HepG2 (cell line): Measurements from ENCODE around the gene COLEC12.

ENCODE experiments used
- ETV5 ChIP-seq: IDR thresholded peaks from 2 replicates; pipeline ENCODE4 v1.6.1; 2018; ENCODE audit warnings: missing biosample characterization, missing genetic modification reagents, inconsistent platforms, borderline replicate concordance
- GATAD2A ChIP-seq: IDR thresholded peaks from 2 replicates; pipeline ENCODE4 v1.6.1; 2016
- POLR2A ChIP-seq, 2 experiments: IDR thresholded peaks; 2 replicates each; pipeline ENCODE4 v1.6.1; 2011; ENCODE audit warnings: low read depth in 2 of 2, low read length in 2 of 2, mild to moderate bottlenecking in 1 of 2, moderate library complexity in 1 of 2; ENCODE audit not compliant: insufficient read depth in 1 of 2
- SMAD1 ChIP-seq: sonication (generic); formaldehyde crosslinking; IDR thresholded peaks from 2 replicates; pipeline ENCODE4 v1.4.0; 2020; ENCODE audit warnings: missing genetic modification reagents, low read depth, mild to moderate bottlenecking, borderline replicate concordance
- ZBTB40 ChIP-seq, 2 experiments: fragments of 450-650 bp in 1 of 2; sonication (generic) in 1 of 2; formaldehyde crosslinking in 1 of 2; IDR thresholded peaks; 2 replicates each; pipeline versions ENCODE4 v1.6.1 to v1.8.0; 2016 to 2022; ENCODE audit warnings: antibody characterized with exemption in 1 of 2, mild to moderate bottlenecking in 1 of 2, missing genetic modification reagents in 1 of 2
- TF ChIP-seq, protein P1 (sequence below): sonication (generic); formaldehyde crosslinking; IDR thresholded peaks from 2 replicates; pipeline ENCODE4 v1.4.0; 2020; ENCODE audit warnings: missing genetic modification reagents, borderline replicate concordance

DNA sequence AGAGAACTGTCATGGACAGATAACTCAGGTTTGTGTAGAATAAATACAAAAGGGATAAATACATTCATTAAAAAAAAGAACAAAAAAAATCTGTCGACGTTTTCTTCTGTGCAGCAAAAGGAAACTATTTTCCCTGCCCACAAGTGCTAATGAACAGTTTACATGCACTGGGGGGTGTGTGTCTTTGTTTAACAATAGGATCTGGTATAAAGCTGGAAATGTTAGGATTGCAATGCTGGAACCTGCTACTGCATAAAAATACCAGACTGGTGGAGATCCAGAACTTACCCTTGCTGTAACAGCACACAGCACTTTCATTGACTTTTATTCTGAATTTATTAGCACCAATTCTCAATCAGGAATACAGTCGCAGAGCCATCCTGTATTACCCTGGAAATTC is 148.1 kb downstream of the COLEC12 start:
- TF ChIP-seq POLR2A (IDR thresholded peaks at IDR 0.05; ENCODE audit: insufficient read depth in 1 of 2, low read depth in 2 of 2, low read length in 2 of 2) = no peak
- TF ChIP-seq GATAD2A (CRISPR knock-in tag) = no peak
- no peak for TF ChIP-seq SMAD1 (CRISPR knock-in tag)
- TF ChIP-seq, protein P1, sequence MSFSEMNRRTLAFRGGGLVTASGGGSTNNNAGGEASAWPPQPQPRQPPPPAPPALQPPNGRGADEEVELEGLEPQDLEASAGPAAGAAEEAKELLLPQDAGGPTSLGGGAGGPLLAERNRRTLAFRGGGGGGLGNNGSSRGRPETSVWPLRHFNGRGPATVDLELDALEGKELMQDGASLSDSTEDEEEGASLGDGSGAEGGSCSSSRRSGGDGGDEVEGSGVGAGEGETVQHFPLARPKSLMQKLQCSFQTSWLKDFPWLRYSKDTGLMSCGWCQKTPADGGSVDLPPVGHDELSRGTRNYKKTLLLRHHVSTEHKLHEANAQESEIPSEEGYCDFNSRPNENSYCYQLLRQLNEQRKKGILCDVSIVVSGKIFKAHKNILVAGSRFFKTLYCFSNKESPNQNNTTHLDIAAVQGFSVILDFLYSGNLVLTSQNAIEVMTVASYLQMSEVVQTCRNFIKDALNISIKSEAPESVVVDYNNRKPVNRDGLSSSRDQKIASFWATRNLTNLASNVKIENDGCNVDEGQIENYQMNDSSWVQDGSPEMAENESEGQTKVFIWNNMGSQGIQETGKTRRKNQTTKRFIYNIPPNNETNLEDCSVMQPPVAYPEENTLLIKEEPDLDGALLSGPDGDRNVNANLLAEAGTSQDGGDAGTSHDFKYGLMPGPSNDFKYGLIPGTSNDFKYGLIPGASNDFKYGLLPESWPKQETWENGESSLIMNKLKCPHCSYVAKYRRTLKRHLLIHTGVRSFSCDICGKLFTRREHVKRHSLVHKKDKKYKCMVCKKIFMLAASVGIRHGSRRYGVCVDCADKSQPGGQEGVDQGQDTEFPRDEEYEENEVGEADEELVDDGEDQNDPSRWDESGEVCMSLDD (CRISPR knock-in tag) = no peak
- TF ChIP-seq ZBTB40 (IDR thresholded peaks at IDR 0.05) = no peak
- no peak for TF ChIP-seq ZBTB40 (CRISPR knock-in tag; IDR thresholded peaks at IDR 0.05)
- TF ChIP-seq ETV5 = no peak
